ENCODE results near the gene MAPKAP1. TPM values are rescaled to one million over a fixed set of nuclear protein-coding genes. Genes with fewer than 3 reads are reported as not detected.

The MAPKAP1 gene
- total and polyA plus RNA-seq, 9 donors = 47.3 to 67.3 (median 59.6) TPM

DNA sequence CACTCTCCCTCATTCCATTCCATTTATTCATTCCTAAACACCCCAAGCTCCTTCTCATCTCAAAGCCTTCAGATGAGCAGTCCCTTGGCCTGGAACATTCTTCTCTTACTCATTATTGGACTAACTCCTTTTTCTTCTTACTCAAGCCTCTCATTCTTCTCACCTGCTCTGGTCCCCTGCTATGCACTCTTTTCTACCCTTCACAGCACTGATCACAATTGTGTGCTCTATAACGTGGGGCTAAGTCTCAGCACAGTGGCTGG is 212.4 kb downstream of the MAPKAP1 start:
- Histone ChIP-seq H3K27me3 (ENCODE audit: control insufficient read depth, insufficient read depth, low read length) (no peaks in the 10 kb centered on the region), H3K4me3 (ENCODE audit: low read length) (no peak overlapping the region), H3K36me3 (ENCODE audit: control insufficient read depth, insufficient read depth, low read length) (no peaks in the 10 kb centered on the region), H3K9me3 (replicated peaks; ENCODE audit: control insufficient read depth, low read depth, low read length) (no peaks in the 10 kb centered on the region), H3K4me1 (ENCODE audit: control insufficient read depth, insufficient read depth, low read length) (no peaks in the 10 kb centered on the region), H3K27ac (ENCODE audit: low read length) (no peak overlapping the region)
- no peak for DNase-seq
- no CpG with 5 or more reads among the region's 1 CpG for WGBS (ENCODE audit: insufficient coverage)

DNA sequence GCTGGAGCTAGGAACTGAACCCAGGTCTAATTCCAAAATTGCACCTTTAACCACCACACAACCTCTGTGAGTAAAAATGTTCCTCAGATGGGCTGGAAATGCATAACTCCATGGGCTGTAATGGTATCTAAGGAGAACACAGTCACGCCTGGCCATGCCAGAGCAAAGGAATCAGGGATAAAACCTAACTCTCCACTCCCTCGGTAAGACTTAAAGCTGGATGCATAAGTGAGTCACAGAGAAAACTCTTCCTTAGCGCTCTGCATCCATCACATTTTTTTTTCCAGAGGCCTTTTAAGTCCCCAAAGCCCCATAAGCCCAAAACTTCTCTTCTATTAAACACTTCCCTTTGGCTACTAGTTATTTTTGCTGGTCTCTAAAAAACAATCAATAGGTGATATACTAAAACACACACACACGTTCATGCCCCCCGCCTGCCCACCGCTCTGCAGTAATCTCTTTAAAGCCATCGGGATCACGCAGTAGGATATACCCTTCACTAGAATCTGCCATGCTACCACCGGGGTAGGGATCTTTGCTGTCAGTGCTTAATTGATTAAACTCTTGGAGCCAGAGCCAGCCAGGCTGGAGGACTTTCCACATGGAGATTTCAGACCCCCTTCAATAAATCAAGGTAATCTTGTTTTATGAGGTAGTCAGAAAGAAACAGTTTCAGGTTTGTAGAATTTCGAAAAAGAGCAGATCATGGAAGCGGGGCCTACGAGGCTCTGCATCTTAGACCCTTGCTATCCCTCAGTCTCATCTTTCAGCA is 212.9 kb downstream of the MAPKAP1 start:
- Histone ChIP-seq H3K4me1 (ENCODE audit: control insufficient read depth, insufficient read depth, low read length) (no peaks in the 10 kb centered on the region), H3K4me3 (ENCODE audit: low read length) (no peak overlapping the region), H3K27ac (ENCODE audit: low read length) (no peak overlapping the region), H3K27me3 (ENCODE audit: control insufficient read depth, insufficient read depth, low read length) (no peaks in the 10 kb centered on the region), H3K9me3 (replicated peaks; ENCODE audit: control insufficient read depth, low read depth, low read length) (no peaks in the 10 kb centered on the region), H3K36me3 (ENCODE audit: control insufficient read depth, insufficient read depth, low read length) (no peaks in the 10 kb centered on the region)
- no peak for DNase-seq
- 88% methylated on average over 4 of the region's 12 CpGs for WGBS (ENCODE audit: insufficient coverage)

DNA sequence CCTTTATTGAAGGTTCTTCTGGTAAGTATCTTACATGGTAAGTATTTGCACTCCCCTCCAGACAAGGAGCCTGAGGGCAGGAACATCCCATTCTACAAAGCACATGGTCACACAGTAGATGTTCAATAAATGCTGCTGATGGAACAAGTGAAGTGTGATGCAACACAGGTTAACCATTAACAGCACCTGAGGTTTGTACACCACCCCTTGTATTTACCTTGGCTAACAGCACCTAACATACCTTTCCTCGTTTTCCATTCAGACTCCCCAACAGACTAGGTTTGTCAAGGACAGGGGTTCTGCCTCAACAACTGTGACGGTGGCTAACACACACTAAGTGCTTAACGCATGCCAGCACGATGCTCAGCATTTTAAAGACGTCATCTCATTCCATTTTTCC is 213.6 kb downstream of the MAPKAP1 start:
- Histone ChIP-seq H3K9me3 (replicated peaks; ENCODE audit: control insufficient read depth, low read depth, low read length) (no peaks in the 10 kb centered on the region), H3K27me3 (ENCODE audit: control insufficient read depth, insufficient read depth, low read length) (no peaks in the 10 kb centered on the region), H3K4me1 (ENCODE audit: control insufficient read depth, insufficient read depth, low read length) (no peaks in the 10 kb centered on the region), H3K36me3 (ENCODE audit: control insufficient read depth, insufficient read depth, low read length) (no peaks in the 10 kb centered on the region), H3K4me3 (ENCODE audit: low read length) (no peak overlapping the region), H3K27ac (ENCODE audit: low read length) (no peak overlapping the region)
- DNase-seq = no peak
- WGBS (ENCODE audit: insufficient coverage) = 100% methylated on average over 1 of the region's 5 CpGs

DNA sequence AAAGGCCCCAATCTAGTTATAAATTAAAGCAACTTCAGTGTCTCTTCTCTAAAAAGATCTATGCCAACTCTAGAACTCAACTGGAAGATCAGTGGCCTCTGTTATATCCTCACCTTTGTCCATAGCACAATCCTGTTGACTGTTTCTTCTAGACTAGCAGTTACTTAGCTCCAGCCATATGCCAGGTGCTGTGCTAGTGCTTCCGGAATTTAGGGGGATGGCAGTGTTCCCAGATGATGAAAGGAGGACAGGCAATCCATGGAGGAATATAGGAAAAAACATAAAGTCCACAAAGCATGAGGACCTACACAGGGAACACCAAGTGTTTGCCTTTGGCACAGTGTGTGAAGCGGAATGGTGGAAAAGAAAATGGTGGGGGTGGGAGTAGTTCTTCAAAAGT is 214.3 kb downstream of the MAPKAP1 start:
- WGBS (ENCODE audit: insufficient coverage) = 80% methylated on average over 1 of the region's 2 CpGs
- no peak for DNase-seq
- Histone ChIP-seq H3K4me3 (ENCODE audit: low read length) (no peak overlapping the region), H3K9me3 (replicated peaks; ENCODE audit: control insufficient read depth, low read depth, low read length) (no peaks in the 10 kb centered on the region), H3K36me3 (ENCODE audit: control insufficient read depth, insufficient read depth, low read length) (no peaks in the 10 kb centered on the region), H3K4me1 (ENCODE audit: control insufficient read depth, insufficient read depth, low read length) (no peaks in the 10 kb centered on the region), H3K27me3 (ENCODE audit: control insufficient read depth, insufficient read depth, low read length) (no peaks in the 10 kb centered on the region), H3K27ac (ENCODE audit: low read length) (no peak overlapping the region)

DNA sequence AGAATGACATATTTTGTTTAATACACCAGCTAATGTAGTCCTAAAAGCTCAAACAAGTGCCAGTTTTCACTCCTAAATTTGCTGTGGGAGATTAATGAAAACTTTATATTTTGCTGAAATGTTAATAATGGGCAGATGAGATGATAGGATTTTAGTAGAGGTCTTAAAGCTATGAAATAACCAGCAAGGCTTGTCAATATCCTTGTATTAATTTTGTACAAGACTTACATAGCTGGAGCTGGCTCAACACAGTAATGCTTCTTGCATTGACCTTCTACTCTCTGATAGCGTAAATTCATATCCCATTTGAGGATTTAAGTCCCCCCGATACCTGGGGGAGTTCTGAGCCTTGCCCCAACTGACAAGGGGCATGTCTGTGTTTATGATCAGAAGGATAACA is 219.2 kb downstream of the MAPKAP1 start:
- Histone ChIP-seq H3K36me3 (ENCODE audit: control insufficient read depth, insufficient read depth, low read length) (no peaks in the 10 kb centered on the region), H3K9me3 (replicated peaks; ENCODE audit: control insufficient read depth, low read depth, low read length) (no peaks in the 10 kb centered on the region), H3K4me3 (ENCODE audit: low read length) (no peak overlapping the region), H3K27ac (ENCODE audit: low read length) (no peak overlapping the region), H3K27me3 (ENCODE audit: control insufficient read depth, insufficient read depth, low read length) (no peaks in the 10 kb centered on the region), H3K4me1 (ENCODE audit: control insufficient read depth, insufficient read depth, low read length) (peaks cover 2% of the 10 kb centered on the region)
- no CpG with 5 or more reads among the region's 2 CpGs for WGBS (ENCODE audit: insufficient coverage)
- DNase-seq = no peak

DNA sequence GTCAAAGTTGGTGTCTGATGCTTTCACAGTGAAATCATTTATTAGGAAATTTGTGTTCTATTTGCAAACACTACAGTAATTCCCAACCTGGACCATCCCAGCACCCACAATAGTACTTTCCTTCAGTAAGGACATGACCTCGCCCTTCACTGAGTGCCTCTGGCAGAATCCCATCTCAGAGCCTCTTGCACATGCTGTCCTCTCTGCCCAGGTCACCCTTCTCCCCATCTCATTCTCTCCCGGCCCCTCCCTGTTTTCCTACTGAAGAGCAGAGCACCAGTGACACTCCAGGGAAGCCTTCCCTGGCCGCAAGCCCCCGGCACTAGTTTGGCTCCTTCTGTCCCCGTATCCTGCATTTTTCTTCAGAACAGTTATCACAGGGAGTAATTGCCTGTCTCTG is 220.4 kb downstream of the MAPKAP1 start:
- no peak overlapping the region for H3K27ac ChIP-seq (ENCODE audit: low read length)
- WGBS (ENCODE audit: insufficient coverage) = 60% methylated on average over 5 of the region's 5 CpGs
- no peaks in the 10 kb centered on the region for H3K36me3 ChIP-seq (ENCODE audit: control insufficient read depth, insufficient read depth, low read length)
- peaks cover 2% of the 10 kb centered on the region for H3K4me1 ChIP-seq (ENCODE audit: control insufficient read depth, insufficient read depth, low read length)
- H3K9me3 ChIP-seq (replicated peaks; ENCODE audit: control insufficient read depth, low read depth, low read length) = no peaks in the 10 kb centered on the region
- DNase-seq = no peak
- H3K27me3 ChIP-seq (ENCODE audit: control insufficient read depth, insufficient read depth, low read length) = no peaks in the 10 kb centered on the region
- no peak overlapping the region for H3K4me3 ChIP-seq (ENCODE audit: low read length)

DNA sequence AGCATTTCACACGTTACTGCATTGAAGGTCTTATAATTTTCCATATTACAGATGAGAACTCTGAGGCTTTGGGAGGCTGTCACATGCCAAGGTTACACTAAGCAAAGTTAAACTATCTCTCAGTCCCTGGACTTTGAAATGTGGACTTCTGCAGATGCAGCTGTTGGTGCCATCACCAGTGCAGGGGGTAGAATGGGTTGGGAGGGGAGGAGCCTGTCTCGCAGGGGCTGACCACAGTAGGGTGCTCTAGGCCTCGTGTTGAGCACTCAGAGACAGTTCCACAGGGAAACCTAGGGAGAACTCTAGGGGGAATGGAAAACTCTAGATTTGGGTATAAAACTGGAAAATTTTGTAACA is 220.9 kb downstream of the MAPKAP1 start:
- Histone ChIP-seq H3K27ac (ENCODE audit: low read length) (no peak overlapping the region), H3K27me3 (ENCODE audit: control insufficient read depth, insufficient read depth, low read length) (no peaks in the 10 kb centered on the region)
- no peak for DNase-seq

DNA sequence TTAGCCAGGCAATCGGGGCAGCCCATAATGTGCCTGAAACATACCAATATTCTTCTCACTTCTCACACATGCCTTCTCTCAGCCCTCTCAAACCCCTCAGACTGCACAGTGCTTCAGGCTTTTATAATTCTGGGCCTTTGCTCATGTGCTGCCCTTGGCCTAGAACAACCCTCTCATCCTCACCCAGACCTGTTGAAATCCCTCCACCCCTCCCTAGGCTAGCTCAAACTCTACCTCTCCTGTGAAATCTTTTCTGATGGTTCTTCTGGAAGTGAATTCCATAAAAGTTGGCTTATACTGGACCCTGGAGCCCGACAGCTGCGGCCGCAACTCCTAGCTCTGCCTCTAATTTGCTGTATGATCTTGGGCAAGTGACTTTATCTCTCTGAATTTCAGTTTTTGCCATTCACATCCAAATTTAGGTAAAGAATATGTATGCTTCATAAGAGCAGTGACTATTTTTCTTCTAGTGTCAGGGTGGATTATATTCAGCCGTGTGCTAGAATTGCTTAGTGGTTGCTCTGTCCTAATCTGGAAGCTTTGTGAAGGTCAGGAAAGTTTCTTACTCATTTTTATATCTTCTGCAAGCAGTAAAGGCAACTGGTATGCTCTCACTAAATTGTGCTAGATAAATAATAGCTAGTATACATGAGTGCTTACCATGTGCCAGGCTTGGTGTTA is 221.4 kb downstream of the MAPKAP1 start:
- H3K4me1 ChIP-seq (ENCODE audit: control insufficient read depth, insufficient read depth, low read length) = peaks cover 2% of the 10 kb centered on the region
- H3K4me3 ChIP-seq (ENCODE audit: low read length) = no peak overlapping the region
- no peak overlapping the region for H3K27ac ChIP-seq (ENCODE audit: low read length)
- no peak for DNase-seq
- 92% methylated on average over 1 of the region's 5 CpGs for WGBS (ENCODE audit: insufficient coverage)
- H3K27me3 ChIP-seq (ENCODE audit: control insufficient read depth, insufficient read depth, low read length) = no peaks in the 10 kb centered on the region
- no peaks in the 10 kb centered on the region for H3K9me3 ChIP-seq (replicated peaks; ENCODE audit: control insufficient read depth, low read depth, low read length)
- peaks cover 4% of the 10 kb centered on the region for H3K36me3 ChIP-seq (ENCODE audit: control insufficient read depth, insufficient read depth, low read length)

More for the DNA sequence above, 220.9 kb downstream of the MAPKAP1 start:
- Histone ChIP-seq H3K4me1 (ENCODE audit: control insufficient read depth, insufficient read depth, low read length) (peaks cover 2% of the 10 kb centered on the region), H3K36me3 (ENCODE audit: control insufficient read depth, insufficient read depth, low read length) (peaks cover 2% of the 10 kb centered on the region), H3K9me3 (replicated peaks; ENCODE audit: control insufficient read depth, low read depth, low read length) (no peaks in the 10 kb centered on the region), H3K4me3 (ENCODE audit: low read length) (no peak overlapping the region)
- 75% methylated on average over 2 of the region's 3 CpGs for WGBS (ENCODE audit: insufficient coverage)

DNA sequence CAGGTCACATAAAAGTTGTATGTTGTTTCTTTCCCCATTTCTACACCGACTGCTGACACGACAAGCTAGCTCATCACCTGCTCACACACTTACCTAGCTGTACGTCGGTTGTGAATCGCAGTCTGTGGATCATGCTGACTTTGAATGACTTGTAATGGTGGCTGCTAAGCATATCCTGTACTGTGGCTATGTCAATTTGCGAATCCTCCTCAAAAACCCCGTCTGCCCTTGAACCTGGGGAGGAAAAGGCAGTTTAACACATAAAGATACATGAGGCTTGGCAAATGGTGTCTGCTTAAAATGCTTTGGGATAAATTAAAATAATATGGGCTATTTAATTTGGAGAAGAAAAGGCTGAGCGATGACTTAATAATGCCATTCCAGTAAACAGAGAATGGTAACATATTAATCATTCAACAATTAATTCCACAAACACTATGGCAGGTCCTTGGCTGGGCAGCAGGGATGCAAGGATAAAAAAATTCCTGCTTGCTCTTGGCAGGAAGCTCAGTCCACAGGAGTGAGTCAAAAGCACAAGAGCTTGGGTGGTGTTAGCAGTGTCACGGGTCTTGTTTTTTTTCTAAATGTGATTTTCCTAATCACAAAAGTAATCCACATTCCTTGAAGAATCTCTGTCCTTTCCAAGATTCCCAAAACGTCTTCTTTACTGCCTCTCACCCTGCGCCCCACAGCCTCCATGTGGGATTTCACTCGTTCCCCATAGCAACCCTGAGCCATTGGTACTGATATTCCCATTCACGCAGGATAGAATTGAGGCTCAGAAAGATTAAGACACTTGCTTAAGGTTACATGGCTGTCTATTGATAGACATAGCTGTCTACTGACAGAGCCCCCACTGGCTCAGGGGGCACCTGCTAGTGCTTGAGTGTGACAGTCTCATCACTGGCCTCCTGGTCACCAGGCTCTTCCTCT is 222.4 kb downstream of the MAPKAP1 start:
- Histone ChIP-seq H3K27me3 (ENCODE audit: control insufficient read depth, insufficient read depth, low read length) (no peaks in the 10 kb centered on the region), H3K27ac (ENCODE audit: low read length) (no peak overlapping the region), H3K36me3 (ENCODE audit: control insufficient read depth, insufficient read depth, low read length) (peaks cover 12% of the 10 kb centered on the region), H3K4me1 (ENCODE audit: control insufficient read depth, insufficient read depth, low read length) (peaks cover 2% of the 10 kb centered on the region), H3K4me3 (ENCODE audit: low read length) (no peak overlapping the region), H3K9me3 (replicated peaks; ENCODE audit: control insufficient read depth, low read depth, low read length) (no peaks in the 10 kb centered on the region)
- DNase-seq = no peak
- WGBS (ENCODE audit: insufficient coverage) = 69% methylated on average over 4 of the region's 13 CpGs

DNA sequence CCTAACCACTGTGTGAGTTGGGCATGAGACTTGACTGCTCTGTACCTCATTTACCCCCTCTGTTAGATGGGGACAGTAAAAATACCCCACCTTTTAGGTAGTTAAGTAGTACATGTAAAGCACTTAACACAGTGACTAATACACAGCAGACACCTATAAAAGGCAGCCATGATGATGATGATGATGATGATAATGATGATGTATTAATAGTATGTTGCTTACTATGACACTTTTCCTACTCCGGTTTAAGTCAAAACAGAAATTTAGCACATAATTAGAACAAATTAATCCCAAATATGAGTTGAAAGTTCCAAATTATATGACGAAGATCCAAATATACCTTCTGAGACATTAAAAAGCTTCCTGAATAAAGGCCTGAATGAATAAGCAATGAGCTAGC is 223.3 kb downstream of the MAPKAP1 start:
- no peak overlapping the region for H3K27ac ChIP-seq (ENCODE audit: low read length)
- no peaks in the 10 kb centered on the region for H3K27me3 ChIP-seq (ENCODE audit: control insufficient read depth, insufficient read depth, low read length)
- peaks cover 2% of the 10 kb centered on the region for H3K4me1 ChIP-seq (ENCODE audit: control insufficient read depth, insufficient read depth, low read length)
- no peaks in the 10 kb centered on the region for H3K9me3 ChIP-seq (replicated peaks; ENCODE audit: control insufficient read depth, low read depth, low read length)
- DNase-seq = no peak
- H3K36me3 ChIP-seq (ENCODE audit: control insufficient read depth, insufficient read depth, low read length) = peaks cover 12% of the 10 kb centered on the region
- no CpG with 5 or more reads among the region's 2 CpGs for WGBS (ENCODE audit: insufficient coverage)
- H3K4me3 ChIP-seq (ENCODE audit: low read length) = no peak overlapping the region
